NCI-H345 (cell line): ENCODE data around the gene TNFAIP3.
A peak's percentile ranks its signal among the peaks of the same experiment; 100 is the strongest.
"Not testable (repeated sequence)": the region's sequence is repeated elsewhere in the genome, so short reads cannot be mapped to it uniquely, and the experiment has no call there.

ENCODE experiments used
- DNase-seq: peaks from one replicate; lab custom pipeline; 2025; lab: John Stamatoyannopoulos, UW

Gene TNFAIP3

GRCh38 chr6:137866914-137867684, at the start of gene TNFAIP3:
TSS of gene TNFAIP3 (plus strand) at chr6:137867259. CDS start at chr6:137871228, 3,969 bp downstream.
- DNase-seq = peak; percentile 93

GRCh38 chr6:137818440-137818839, 48.6 kb upstream of the TNFAIP3 start:
- no peak for DNase-seq

- no peak for DNase-seq
Observed at GRCh38 chr6:137819740-137820139, 47.3 kb upstream of the TNFAIP3 start.

GRCh38 chr6:137820425-137820824, 46.6 kb upstream of the TNFAIP3 start:
- no peak for DNase-seq

- no peak for DNase-seq
Observed at GRCh38 chr6:137820952-137821351, 46.1 kb upstream of the TNFAIP3 start.

- DNase-seq = no peak
Observed at GRCh38 chr6:137821491-137821890, 45.6 kb upstream of the TNFAIP3 start.

- DNase-seq = peak; percentile 47
Observed at GRCh38 chr6:137823826-137824555, 43.1 kb upstream of the TNFAIP3 start.

- DNase-seq = no peak
Observed at GRCh38 chr6:137824556-137824879, 42.5 kb upstream of the TNFAIP3 start.

GRCh38 chr6:137824896-137825295, 42.2 kb upstream of the TNFAIP3 start:
- DNase-seq = no peak

- no peak for DNase-seq
Observed at GRCh38 chr6:137827411-137827940, 39.6 kb upstream of the TNFAIP3 start.

GRCh38 chr6:137827977-137828810, 38.9 kb upstream of the TNFAIP3 start:
- no peak for DNase-seq

- no peak for DNase-seq
Observed at GRCh38 chr6:137829641-137830083, 37.4 kb upstream of the TNFAIP3 start.

GRCh38 chr6:137830511-137830911, 36.5 kb upstream of the TNFAIP3 start:
- no peak for DNase-seq

- no peak for DNase-seq
Observed at GRCh38 chr6:137832110-137832509, 34.9 kb upstream of the TNFAIP3 start.

GRCh38 chr6:137834508-137834907, 32.6 kb upstream of the TNFAIP3 start:
- no peak for DNase-seq

GRCh38 chr6:137836788-137837187, 30.3 kb upstream of the TNFAIP3 start:
- DNase-seq = no peak

GRCh38 chr6:137838090-137838489, 29.0 kb upstream of the TNFAIP3 start:
- DNase-seq = not testable (repeated sequence)

GRCh38 chr6:137838597-137838996, 28.5 kb upstream of the TNFAIP3 start:
- not testable (repeated sequence) for DNase-seq

- no peak for DNase-seq
Observed at GRCh38 chr6:137839076-137839475, 28.0 kb upstream of the TNFAIP3 start.

- no peak for DNase-seq
Observed at GRCh38 chr6:137840252-137840651, 26.8 kb upstream of the TNFAIP3 start.

- no peak for DNase-seq
Observed at GRCh38 chr6:137843211-137843610, 23.8 kb upstream of the TNFAIP3 start.

- DNase-seq = not testable (repeated sequence)
Observed at GRCh38 chr6:137844327-137844726, 22.7 kb upstream of the TNFAIP3 start.
